ENCODE results near the gene TP73.

TP73 gene

DNA sequence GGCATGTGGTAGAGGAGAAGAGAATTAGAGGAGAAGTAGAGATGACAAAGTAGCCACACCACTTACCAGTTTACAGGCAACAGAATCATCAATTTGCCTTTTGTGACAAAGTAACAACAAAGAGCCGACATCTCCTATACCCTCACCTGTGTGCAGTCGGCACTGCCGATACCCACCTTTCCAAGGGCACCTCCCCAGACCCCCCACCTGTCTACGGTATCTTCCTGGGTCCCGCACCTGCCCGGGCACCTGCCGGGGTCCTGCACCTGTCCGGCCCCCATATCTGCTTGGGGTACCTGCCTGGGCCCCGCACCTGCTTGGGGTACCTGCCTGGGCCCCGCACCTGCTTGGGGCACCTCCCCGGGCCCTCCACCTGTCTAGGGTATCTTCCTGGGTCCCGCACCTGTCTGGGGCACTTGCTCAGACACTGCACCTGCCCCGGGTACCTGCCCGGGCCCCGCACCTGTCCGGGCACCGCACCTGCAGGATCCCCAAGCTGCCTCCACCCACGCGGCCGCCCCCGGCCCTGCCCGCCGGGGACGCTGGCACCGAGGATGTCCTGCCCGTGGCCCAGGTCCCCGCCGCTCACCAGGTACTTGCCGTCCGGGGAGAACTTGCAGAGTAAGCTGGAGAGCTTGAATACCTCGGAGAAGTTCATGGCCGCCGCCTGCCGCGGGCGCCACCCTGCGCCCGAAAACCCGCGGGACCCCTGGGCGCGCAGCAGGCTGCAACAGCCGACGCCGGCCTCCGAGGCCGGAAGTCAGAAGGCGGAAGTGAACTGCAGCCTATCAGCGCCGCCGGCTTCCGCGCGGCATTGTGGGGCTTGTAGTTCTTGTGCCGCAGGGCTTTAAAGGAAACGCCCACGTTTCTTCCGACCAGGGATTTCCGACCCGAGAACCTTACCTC, 2.7 kb upstream of the TP73 start, which contains the start of gene WRAP73:
Gene WRAP73, minus strand, starts transcription at position 762 of the 906 bp plus-strand sequence. Its CDS starts 104 bp downstream, at position 658.
- DNase-seq: peak; percentile 92 to 94
- TF ChIP-seq POLR2A (IDR thresholded peaks at IDR 0.05; ENCODE audit: low read length) (peak; percentile 77), GATA1 (IDR thresholded peaks at IDR 0.05; ENCODE audit: low read depth, low read length) (no peak)

DNA sequence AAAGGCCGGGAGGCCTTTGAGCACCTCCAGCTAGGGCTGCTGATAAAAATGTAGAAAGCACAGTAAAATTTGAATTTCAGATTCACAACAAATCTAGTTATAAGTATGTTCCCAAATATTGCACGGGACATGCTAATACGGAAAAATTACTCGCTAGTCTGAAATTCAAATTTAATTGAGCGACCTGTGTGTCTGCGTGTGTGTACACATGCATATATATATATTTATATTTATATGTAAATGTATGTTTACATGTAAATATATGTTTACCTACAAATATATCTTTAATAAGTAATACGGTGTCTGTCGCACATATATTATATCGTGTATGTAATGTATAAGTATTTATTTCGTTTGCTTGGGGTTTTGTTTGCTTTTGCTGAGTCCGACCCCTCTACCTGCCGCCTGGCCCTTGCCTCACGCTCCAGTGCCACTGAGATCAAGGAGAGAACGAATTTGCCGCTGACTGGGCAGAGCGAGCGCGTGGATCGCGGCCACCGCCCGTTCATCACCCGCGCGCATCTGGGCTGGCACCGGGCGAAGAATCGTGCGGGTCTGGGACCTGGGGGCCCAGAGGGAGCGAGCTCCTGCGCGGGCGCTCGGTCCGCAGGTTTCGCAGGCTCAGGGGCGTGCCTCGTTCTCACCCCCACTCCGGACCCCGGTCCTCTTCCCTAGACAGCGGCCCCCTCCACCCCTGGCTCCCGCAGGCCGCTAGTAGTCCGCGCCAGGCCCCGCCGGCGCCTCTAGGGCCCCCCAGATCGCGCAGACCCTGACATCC, 1.9 kb upstream of the TP73 start:
- no peak for TF ChIP-seq GATA1 (IDR thresholded peaks at IDR 0.05; ENCODE audit: low read depth, low read length)
- no peak for TF ChIP-seq POLR2A (IDR thresholded peaks at IDR 0.05; ENCODE audit: low read length)
- DNase-seq: no peak

DNA sequence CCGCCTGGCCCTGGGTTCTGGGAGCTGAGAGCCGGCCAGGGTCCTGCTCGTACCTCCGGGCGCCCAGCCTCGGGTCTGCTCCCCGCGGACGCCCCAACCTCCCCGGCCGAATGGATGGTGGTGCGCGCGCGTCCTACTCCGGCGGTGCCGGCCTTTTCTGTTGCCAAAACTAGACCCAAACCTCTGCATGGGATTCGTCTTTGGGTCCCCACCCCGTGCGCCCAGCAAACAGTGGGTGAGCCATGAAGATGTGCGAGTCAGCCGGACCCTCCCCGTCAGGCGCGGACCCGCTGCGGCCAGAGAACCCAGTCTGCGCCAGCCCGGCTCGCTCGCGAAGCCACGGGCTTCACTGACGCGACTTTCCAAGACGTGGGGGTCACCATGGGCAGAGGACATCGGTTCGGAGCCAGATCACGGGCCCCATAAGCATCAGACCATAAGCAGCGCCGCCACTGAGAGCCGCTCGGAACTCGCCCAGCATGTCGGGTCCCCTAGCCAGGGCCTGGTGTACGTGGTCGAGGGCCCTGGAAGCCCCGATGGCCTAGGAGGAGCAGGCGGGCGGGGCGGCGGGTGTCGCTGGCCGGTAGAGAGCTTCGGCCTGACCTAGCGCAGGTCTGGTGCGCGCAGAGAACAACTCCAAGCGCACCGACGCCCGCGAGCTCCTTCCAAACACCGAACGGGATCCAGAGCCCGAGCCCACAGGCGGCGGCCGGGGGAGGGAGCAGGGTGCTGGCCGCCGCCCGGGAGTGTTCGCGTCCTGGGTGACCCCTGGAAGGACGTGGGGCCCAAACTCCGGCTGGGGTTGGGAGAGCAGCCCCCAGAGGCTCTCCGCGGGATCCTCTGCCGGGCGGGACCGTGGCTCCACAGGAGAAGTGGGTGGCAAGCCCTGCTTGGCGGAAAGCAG, 1.0 kb upstream of the TP73 start:
- DNase-seq: peak in 1 of 2 experiments; percentile 15
- TF ChIP-seq POLR2A (IDR thresholded peaks at IDR 0.05; ENCODE audit: low read length) (no peak), GATA1 (IDR thresholded peaks at IDR 0.05; ENCODE audit: low read depth, low read length) (no peak)

DNA sequence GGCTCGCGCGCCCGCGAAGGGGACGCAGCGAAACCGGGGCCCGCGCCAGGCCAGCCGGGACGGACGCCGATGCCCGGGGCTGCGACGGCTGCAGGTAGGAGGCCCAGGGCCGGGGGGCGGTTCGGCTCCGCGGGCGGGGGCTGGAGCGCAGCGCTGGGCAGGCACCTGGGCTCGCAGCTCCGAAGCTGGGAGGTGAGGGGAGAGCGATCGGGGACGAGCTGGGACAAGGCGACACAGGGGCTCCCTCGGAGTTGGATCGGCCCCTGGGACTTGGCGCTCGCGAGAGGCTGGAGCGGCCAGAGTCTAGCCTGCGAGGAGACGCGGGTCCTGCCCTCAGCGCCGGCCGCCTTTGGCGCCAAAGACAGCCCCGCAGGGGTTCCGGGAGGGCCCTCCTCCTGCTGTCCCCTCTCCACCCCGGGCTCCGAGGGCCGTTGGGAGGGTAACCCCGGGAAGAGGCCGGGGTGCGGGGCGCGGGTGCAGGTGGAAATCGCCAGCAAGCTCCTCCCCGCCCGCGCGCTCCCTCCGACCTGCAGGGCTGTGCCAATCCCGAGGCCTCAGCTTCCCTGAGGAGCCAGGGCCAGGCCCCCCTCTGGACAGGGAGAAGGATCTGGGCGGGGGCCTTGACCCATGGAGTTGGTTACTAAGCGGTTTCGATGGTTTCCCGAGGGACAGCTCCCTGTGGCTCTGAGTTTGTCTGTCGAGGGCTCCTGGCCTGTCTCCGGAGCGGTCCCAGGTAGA, 401 bp downstream of the TP73 start:
- DNase-seq: no peak
- TF ChIP-seq POLR2A (IDR thresholded peaks at IDR 0.05; ENCODE audit: low read length): no peak
- TF ChIP-seq GATA1 (IDR thresholded peaks at IDR 0.05; ENCODE audit: low read depth, low read length): no peak

GRCh38 chr1:3653286-3653618, 936 bp downstream of the TP73 start:
- TF ChIP-seq POLR2A (IDR thresholded peaks at IDR 0.05; ENCODE audit: low read length) (no peak), GATA1 (IDR thresholded peaks at IDR 0.05; ENCODE audit: low read depth, low read length) (no peak)

GRCh38 chr1:3654549-3655281, 2.4 kb downstream of the TP73 start:
- DNase-seq: no peak
- no peak for TF ChIP-seq GATA1 (IDR thresholded peaks at IDR 0.05; ENCODE audit: low read depth, low read length)
- TF ChIP-seq POLR2A (IDR thresholded peaks at IDR 0.05; ENCODE audit: low read length): no peak

More at GRCh38 chr1:3653286-3653618, 936 bp downstream of the TP73 start:
- no peak for DNase-seq

GRCh38 chr1:3656450-3657095, 4.3 kb downstream of the TP73 start:
- no peak for TF ChIP-seq POLR2A (IDR thresholded peaks at IDR 0.05; ENCODE audit: low read length)
- no peak for TF ChIP-seq GATA1 (IDR thresholded peaks at IDR 0.05; ENCODE audit: low read depth, low read length)
- DNase-seq: no peak

DNA sequence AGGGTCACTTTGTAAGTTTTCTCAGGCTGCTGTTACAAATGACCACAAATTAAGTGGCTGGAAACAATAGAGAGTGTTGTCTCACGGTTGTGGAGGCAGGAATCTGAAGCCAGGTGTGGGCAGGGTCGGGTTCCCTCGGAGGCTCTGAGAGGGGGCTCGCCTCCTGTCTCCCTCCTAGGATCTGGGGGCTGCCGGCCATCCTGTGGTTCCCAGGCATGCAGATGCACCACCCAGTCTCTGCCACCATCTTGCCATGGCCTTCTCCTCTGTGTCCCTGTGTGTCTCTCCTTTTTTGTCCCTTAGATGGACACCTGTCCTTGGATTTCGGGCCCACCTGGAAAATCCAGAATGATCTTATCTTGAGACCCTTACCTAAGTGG, 4.8 kb downstream of the TP73 start:
- TF ChIP-seq GATA1 (IDR thresholded peaks at IDR 0.05; ENCODE audit: low read depth, low read length): no peak
- TF ChIP-seq POLR2A (IDR thresholded peaks at IDR 0.05; ENCODE audit: low read length): no peak
- no peak for DNase-seq

DNA sequence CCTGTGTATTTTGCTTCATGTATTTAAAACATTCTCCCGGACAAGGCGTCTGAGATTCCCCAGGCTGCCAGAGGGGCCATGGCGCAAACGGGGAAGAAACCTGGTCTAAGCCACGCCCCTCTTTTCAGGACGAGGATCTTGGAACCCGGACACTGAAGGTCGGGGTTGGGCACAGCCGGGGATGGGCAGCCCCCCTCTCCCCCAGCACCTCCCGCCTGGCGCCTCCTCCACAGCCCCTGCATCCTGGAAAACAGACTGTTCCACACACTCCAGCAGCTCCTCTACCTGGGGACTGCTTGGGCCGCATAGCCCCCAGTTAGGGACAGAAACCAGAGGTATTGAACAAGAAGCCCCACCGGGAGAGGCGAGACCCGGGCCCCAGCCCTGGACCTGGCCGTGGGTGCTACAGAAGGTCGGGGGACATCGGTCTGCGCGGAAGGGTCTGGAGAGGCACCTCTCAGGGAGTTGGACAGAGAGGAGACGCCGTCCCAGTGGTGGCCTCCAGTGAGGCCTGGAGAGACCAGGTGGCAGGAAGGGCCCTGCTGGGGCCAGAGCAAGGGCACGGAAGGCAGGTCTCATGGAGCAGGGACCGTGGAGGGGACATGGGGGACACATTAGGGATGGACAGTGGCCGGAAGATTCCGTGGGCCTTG, 5.4 kb downstream of the TP73 start:
- TF ChIP-seq GATA1 (IDR thresholded peaks at IDR 0.05; ENCODE audit: low read depth, low read length) (no peak), POLR2A (IDR thresholded peaks at IDR 0.05; ENCODE audit: low read length) (no peak)

DNA sequence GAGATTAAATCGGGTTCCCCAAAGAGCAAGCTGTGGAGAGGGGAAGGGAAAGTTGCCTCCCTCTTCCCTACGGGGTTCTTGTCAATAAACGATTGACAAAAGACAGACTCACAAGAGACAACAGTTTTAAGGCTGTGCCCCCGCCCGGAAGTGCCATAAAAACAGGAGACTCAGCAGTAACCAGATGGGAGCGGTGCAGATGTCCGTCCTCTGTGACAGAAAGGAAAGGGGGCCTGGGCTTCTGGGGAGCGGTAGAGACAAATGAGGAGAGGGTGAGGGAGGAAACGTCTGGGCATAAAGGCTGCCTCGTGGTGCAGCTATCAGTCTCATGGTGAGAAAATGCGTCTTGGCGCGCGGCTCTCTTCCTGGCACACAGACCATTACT, 5.9 kb downstream of the TP73 start:
- TF ChIP-seq POLR2A (IDR thresholded peaks at IDR 0.05; ENCODE audit: low read length) (no peak), GATA1 (IDR thresholded peaks at IDR 0.05; ENCODE audit: low read depth, low read length) (no peak)
- DNase-seq: no peak

More for the DNA sequence above, 5.4 kb downstream of the TP73 start:
- DNase-seq: no peak

GRCh38 chr1:3659093-3659492, 6.8 kb downstream of the TP73 start:
- TF ChIP-seq GATA1 (IDR thresholded peaks at IDR 0.05; ENCODE audit: low read depth, low read length): no peak
- TF ChIP-seq POLR2A (IDR thresholded peaks at IDR 0.05; ENCODE audit: low read length): no peak
- no peak for DNase-seq
